Suppressor macrophage treated with lipopolysaccharide for 4 hours (primary cell): ENCODE data around the gene SEZ6L.

ENCODE experiments used
- DNase-seq: peaks from one replicate; pipeline ENCODE4 v3.0.0-alpha.2; 2020

SEZ6L gene

DNA sequence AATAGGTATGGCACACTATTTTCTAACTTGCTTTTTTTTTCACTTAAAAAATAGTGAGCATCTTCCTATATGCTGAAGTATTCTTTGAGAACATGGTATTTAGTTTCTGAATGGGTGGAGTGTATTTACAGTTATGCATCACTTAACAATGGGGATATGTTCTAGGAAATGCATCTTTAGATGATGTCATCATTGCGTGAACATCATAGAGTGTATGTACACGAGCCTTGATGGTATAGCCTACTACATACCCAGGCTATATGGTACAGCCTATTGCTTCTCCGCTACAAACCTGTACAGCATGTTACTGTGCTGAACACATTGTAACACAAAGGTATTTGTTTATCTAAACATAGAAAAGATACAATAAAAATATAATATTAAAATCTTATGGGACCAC is 135.5 kb downstream of the SEZ6L start:
- DNase-seq: no peak

DNA sequence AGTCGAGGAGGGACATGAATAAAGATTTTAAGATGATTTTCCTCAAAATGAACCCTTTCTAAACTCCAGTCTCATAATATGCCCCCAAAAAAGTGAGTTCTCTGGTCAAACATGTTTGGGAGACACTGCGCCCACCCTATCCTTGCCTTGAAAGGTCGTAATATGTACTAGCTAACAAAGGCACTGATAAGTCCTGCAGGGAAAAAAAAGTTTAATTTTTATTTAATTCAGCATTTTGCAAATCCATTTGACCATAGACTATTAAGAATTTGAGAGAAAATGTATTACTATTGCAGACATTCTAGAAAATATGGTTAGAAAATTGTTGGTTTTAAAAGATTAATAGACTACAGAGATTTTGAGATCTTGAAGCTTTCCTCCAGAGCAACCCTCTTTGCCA is 139.2 kb downstream of the SEZ6L start:
- DNase-seq: no peak

DNA sequence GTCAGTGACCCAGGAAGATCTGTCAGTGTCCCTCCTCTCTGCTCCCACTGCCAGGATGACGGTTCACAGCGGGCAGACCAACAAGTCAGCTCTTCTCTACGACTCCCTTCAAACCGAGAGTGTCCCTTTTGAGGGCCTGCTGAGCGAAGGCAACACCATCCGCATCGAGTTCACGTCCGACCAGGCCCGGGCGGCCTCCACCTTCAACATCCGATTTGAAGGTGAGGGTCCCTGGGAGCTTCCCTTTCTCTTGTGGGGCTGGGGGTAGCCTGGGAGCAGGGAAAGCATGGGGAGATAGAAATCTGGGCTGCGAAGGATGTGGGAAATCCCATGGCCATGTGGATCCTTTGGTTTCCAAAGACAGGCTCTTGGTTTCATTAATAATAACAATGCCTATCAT is 141.4 kb downstream of the SEZ6L start:
- DNase-seq: no peak

DNA sequence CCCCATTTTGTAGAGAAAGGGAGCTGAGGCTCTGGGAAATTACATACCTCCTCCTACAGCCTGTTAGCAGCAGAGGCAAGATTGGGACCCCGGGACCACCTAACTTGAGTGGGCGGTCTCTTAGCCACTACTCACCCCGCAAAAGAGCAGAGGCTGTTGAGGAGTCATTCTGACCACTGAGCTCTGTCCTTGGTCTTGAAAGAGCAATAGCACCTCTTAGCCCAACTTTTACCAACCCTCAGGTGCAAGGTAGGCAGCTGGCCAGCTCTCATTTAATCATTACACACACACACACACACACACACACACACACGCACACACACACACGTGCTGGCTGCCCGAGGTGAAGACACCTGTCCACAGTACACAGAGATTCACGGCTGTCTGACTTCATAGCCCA is 144.0 kb downstream of the SEZ6L start:
- DNase-seq: no peak

- DNase-seq: no peak
Observed at GRCh38 chr22:26314171-26314570, 144.9 kb downstream of the SEZ6L start.

DNA sequence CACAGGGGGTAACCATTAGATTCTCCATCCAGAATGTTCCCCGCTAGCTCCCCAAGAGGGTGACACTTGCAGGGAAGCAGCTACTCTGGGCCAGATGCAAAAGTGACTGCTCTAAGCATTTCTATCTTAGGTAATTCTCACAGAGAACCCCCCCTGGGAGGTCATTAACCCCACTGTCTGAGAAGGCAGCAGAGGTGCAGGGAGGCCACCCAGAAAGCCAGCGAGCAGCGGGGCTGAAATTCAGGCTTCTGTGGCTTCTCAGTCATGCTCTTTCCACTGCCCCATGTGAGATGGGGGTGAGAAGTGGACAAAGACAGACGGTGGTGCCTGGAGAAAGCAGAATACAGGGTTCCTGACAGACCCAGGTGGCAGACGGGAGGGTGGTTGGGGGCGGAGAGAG is 145.4 kb downstream of the SEZ6L start:
- no peak for DNase-seq

DNA sequence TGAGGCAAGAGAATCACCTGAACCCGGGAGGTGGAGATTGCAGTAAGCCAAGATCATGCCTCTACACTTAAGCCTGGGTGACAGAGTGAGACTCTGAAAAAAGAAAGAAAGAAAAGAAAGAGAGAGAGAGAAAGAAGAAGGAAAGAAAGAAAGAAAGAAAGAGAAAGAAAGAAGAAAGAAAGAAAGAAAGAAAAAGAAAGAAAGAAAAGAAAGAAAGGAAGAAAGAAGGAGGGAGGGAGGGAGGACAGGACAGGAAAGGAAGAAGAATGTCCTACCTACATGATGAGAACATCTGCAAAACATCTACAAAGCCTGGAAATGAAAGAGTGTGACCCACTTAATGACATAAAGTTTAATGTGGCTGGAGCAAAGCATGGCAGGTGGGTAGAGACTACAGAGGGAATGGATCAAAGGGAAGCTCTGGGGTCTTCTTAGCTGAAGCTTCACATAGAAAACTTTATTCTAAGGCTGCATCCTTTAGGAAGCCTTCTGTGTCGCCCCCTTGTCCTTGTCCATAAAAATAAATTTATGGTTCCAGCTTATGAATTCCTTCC is 147.5 kb downstream of the SEZ6L start:
- DNase-seq: no peak

- DNase-seq: no peak
Observed at GRCh38 chr22:26318975-26319374, 149.7 kb downstream of the SEZ6L start.

- DNase-seq: no peak
Observed at GRCh38 chr22:26320447-26320846, 151.2 kb downstream of the SEZ6L start.

GRCh38 chr22:26321469-26321913 is 152.2 kb downstream of the SEZ6L start:
- DNase-seq: no peak

- DNase-seq: no peak
Observed at GRCh38 chr22:26322179-26322905, 153.1 kb downstream of the SEZ6L start.

GRCh38 chr22:26323013-26323412 is 153.8 kb downstream of the SEZ6L start:
- DNase-seq: no peak

GRCh38 chr22:26324150-26324549 is 154.9 kb downstream of the SEZ6L start:
- DNase-seq: no peak

GRCh38 chr22:26325641-26326040 is 156.4 kb downstream of the SEZ6L start:
- DNase-seq: no peak

GRCh38 chr22:26326803-26327202 is 157.5 kb downstream of the SEZ6L start:
- DNase-seq: no peak

DNA sequence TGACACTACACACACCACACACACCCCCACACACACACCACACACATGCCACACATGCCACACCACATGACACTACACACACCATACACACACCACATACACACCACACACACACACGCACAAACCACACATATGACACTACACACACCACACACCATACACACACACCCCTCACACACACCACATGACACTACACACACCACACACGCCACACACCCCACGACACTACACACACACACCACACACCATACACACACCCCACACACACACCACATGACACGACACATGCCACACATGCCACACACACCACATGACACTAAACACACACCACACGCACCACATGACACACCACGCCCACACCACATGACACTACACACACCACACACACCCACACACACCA is 158.0 kb downstream of the SEZ6L start:
- no peak for DNase-seq

DNA sequence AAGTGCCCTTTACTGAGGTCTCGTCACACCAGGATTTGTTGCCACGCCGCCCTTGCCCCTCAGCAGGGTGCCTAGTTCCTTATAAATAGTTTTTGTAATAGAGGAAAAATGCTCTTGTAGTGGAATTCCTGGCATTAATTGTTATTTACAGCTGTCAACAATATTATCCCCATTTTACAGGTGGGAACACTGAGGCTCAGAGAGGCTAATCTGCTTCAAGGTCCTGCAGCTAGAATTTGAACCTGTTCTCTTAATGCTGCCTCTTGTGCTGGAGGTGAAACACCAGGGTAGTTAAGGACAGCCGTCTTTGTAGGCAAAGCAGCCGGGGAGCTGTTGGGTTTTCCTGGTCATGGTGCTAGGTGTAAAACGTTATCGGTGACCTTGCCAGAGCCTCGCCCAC is 159.0 kb downstream of the SEZ6L start:
- DNase-seq: no peak

- peak; percentile 58 for DNase-seq
Observed at GRCh38 chr22:26330971-26331625, 161.8 kb downstream of the SEZ6L start.

- DNase-seq: no peak
Observed at GRCh38 chr22:26333088-26333800, 164.0 kb downstream of the SEZ6L start.

DNA sequence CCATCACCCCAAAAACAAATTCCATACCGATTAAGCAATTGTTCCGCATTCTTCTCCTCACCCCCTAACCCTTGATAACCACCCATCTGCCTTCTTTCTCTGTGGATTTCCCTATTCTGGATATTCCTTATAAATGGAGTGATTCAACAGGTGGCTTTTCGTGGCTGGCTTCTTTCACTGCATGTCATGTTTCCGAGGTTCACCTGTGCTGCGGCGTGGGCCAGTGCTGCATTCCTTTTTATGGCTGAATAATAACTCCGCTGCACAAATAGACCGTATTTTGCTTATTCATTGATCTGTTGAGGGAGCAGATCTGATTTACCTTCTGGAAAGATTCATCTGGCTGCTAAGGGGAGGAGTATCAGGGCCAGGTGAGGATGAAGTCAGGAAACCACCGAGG is 165.0 kb downstream of the SEZ6L start:
- no peak for DNase-seq

DNA sequence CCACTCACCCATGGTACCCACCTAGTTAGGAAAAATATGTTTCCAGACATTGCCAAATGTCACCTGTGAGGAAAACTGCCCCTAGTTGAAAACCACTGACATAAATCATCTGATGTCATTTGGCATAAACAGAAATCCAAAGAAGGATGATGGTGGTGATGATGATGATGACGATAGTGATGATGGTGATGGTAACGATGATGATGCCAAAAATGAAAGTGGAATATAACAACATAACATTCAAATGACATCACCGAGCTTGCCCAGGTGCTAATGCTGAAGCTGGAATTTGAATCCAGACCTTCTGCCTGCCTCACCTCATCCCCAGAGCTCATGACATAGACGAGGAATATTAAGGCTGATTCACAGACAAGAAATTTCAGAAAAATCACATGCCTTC is 167.5 kb downstream of the SEZ6L start:
- DNase-seq: no peak

DNA sequence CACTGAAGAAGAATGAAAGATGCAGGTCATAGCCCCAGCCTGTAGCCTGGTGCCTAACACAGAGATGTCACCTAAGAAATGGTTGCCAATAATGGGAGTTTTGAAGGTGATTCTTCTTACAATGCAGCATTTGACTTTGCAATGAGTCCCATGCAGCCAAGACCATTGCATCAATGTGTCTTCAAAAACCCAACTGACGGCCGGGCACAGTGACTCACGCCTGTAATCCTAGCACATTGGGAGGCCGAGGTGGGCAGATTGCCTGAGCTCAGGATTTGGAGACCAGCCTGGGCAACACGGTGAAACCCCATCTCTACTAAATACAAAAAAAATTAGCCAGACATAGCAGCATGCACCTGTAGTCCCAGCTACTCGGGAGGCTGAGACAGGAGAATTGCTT is 170.5 kb downstream of the SEZ6L start:
- DNase-seq: no peak

- no peak for DNase-seq
Observed at GRCh38 chr22:26342745-26343410, 173.6 kb downstream of the SEZ6L start.
